HuH-7 (cell line): ENCODE results near the gene RBSN.
A peak's percentile ranks its signal among the peaks of the same experiment; 100 is the strongest.

Source experiments
- DNase-seq: peaks from one replicate; pipeline ENCODE4 v3.0.0; 2011; ENCODE audit warnings: low spot score

RBSN gene

GRCh38 chr3:15056676-15057404 is 42.1 kb downstream of the RBSN start:
- no peak for DNase-seq

DNA sequence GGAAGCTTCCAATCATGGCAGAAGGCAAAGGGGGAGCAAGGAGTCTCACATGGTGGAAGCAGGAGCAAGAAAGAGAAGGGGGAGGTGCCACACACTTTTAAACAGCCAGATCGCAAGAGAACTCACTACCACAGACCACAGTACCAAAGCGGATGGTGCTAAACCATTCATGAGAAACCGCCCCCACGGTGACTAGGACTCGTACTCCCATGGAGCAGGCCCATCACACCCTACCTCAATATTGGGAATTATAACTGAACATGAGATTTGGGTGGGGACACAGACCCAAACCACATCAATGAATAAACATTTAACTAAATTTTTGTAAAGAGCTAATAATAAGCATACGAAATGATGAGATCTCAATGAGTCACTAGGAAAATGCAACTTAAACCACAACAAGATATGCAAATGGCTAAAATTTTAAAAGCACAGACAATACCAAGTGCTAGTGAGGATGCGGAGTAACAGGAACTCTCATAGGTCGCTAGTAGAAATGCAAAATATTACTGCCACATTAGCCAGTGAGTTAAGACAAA is 43.9 kb downstream of the RBSN start:
- DNase-seq = no peak

GRCh38 chr3:15053541-15053940 is 45.4 kb downstream of the RBSN start:
- no peak for DNase-seq

GRCh38 chr3:15052335-15053242 is 46.4 kb downstream of the RBSN start:
- DNase-seq = no peak

DNA sequence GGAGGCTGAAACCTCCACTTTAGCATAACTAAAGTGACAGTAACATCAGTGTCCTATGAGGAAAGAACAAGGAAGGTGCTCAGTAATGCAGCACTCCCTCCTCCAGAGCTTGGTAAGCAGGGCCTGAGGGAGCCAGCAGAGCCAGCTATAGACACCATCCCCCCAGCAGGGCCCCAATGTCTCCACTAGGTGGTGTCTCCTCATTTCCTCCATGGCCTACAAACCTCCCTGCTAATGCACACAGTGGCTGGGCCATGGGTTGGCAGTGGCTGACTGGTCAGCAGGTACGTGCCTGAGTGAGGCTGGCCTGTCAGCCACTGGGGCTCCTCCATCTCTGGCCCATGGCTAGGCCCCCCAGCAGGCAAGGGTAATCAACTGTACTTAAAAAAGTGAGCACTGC is 47.4 kb downstream of the RBSN start:
- DNase-seq = peak; percentile 95

DNA sequence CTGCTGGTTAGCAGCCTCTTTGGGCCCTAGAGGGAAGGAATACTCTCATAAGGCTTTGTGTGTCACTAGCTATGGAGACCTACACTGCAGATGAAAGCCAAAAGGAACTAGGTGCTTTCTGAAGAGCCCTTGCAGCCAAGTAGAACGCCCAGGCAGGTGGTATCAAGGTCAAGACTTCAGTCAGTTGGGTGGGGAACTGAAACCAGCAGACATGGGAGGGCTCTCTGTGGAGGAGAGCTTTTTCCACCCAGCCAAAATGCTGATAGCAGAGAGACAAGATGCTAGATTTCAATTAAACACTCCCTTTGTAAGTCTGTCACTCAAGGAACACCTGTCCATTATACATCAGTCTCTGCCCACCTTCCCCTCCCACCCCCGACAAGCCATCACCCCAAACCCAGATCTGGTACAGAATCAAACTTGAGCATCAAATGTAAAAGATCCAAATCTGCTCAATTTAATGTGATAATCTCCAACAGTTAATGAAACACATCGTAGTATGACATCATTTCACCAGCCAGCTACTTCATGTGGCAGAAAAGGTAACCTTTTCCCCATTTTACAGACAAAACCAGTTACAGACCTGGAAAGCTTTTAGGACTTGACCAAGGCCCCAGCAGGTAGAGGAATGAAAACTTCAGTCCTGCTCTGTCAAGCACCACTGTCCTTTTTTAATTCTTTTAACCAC is 48.4 kb downstream of the RBSN start:
- no peak for DNase-seq

DNA sequence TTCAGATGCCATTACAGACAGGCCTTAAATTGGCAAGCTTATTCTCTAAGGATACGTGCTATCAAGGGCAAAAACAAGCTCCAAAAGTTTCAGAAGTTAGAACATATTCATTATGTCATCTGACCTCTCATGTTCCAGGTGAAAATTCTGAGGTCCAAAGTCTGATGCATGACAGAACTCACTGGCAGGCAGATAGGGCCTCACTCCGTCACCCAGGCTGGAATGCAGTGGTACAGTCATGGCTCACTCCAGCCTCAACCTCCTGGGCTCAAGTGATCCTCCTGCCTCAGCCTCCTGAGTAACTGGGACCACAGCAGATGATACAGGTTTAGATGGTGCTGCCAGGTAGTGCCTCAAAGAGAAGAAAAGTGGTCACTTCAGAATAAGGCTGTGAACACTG is 49.4 kb downstream of the RBSN start:
- DNase-seq = no peak

- DNase-seq = no peak
These were observed 53.3 kb downstream of the RBSN start for GRCh38 chr3:15045667-15046066.

- DNase-seq = no peak
These were observed 54.6 kb downstream of the RBSN start for GRCh38 chr3:15044326-15044725.

DNA sequence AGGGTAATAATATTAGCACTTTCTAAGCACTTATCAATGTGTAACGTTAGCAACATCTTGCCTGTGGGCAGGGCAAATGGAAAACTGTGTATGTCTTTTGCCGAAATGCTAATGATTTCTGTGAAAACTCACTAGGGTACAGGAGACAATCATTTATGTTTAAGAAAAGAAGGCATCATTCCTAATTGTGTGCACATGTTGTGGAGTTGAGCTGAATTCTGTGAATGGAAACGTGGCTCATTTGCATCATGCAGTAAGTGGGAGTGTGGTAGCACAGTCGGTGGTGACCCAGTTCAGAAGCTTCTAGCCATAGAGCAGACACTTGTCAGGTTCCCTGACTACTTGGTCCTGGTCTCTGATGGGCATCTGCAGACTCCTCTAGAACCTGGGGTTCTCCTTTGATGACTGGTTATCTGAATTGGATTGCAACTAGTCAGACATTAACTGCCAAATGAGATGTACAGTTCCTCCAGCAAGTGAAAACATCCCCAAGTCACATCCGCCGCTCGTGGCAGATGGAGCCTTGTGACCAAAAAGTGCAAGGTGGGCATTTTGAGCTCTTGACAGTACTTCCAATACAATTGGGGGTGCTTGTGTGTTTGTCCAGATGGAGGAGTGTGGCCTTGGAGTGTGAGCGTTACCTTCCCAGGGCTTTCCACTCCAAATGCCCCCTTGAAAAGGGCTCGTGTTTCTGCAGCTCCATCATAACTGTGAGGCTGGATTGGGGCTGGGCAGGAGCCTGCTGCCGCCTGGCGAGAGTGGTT is 55.4 kb downstream of the RBSN start:
- DNase-seq = no peak

DNA sequence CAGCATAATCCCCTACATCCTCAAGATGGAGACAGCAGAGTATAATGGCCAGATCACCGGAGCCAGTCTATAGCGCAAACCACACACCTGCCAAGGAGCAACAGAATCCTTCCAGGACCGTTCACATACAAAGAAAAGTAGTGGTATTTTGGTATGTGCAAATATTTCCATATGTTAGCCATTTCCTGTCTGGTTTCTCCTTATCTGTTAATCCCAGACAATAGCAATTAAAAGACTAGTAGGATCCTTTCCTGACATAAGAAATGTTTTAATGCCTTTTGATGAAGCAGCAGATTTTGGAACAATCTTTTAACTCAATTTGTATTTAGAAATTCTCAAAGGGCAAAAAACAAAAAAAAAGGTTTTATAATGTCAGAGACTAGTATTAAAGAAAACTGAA is 56.0 kb downstream of the RBSN start:
- no peak for DNase-seq

DNA sequence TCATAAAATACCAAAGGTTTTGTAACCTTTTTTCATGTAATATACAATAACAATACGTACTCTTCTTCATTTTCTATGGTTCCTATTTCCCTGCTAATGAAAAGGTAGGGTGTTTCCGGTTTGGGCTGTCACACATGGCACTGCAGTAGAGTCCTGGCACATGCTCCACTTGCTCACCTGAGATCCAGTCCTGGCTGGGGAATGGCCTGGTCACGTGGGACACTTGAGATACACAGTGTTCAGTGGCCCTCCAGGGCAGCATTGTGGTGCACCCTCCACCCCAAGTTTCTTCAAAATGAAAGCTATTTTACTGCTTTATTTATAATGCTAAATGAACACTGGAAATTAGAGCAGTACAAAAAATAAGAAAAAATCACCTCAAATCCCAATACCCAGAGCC is 57.0 kb downstream of the RBSN start:
- no peak for DNase-seq

DNA sequence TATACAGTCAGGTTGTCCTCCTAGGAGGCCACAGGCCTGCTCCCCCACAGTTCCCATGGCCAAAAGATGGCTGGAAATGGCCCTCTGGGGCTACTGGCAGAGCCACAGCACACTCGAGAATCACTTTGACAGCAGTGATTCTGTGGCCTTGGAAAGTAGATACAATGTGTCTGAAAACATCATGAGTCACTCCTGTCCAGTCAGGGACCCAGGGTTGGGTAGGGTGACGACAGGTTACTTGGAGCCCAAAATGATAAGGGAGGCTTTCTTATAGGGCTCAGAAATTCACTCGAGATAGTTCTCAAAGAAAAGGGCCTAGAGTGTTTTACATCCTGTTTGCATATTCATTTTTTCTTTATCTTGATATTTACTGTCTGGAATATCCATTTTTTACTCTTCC is 58.1 kb downstream of the RBSN start:
- DNase-seq = no peak

DNA sequence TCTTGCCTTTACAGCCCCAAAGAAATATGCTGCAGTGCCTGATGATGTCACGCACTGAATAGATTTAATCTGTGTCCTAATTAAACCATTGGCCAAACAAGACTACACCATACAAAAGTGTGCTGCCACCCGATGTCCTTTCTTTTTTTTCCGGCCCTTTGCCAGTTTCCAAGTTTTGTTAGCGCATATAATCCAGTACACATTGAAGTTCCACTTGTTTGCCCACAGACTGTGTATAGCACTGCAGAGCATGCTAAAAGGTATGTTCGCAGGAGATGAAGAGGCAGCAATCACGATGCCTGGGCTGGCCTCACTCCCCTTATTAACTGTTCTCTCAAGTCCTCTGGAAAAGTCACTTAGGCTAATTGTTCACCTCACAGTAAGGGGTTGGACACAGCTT is 60.6 kb downstream of the RBSN start:
- no peak for DNase-seq

- DNase-seq = no peak
These were observed 65.8 kb downstream of the RBSN start for GRCh38 chr3:15033103-15033502.

- no peak for DNase-seq
These were observed 66.3 kb downstream of the RBSN start for GRCh38 chr3:15032650-15033049.

GRCh38 chr3:15029625-15030024 is 69.3 kb downstream of the RBSN start:
- DNase-seq = no peak

GRCh38 chr3:15023719-15024118 is 75.2 kb downstream of the RBSN start:
- no peak for DNase-seq

GRCh38 chr3:15023249-15023648 is 75.7 kb downstream of the RBSN start:
- no peak for DNase-seq
